ENCODE measurements around the gene CLK2.
A peak's percentile ranks its signal among the peaks of the same experiment; 100 is the strongest.
"Not testable (repeated sequence)": the region's sequence is repeated elsewhere in the genome, so short reads cannot be mapped to it uniquely, and the experiment has no call there.

The CLK2 gene

DNA sequence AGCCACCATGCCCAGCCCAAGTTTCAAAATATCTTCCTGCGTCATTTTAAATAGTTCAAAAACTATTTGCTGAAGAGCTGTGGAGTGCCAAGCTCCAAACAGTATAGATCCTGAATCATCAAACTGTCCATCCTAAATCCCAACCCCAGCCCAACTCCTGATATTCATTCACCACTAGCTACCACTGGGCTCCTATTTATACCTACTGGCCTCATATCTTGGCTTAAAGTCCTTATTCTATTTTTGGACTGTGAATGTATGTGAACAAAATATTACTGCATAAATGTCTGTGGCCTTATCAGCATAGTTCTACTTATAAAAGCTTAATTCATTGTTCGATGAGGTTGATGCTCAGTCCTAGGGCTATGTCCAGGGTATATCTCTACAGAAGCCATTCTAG, 5.9 kb downstream of the CLK2 start:
- DNase-seq (ENCODE audit: low read depth, low spot score) = no peak

DNA sequence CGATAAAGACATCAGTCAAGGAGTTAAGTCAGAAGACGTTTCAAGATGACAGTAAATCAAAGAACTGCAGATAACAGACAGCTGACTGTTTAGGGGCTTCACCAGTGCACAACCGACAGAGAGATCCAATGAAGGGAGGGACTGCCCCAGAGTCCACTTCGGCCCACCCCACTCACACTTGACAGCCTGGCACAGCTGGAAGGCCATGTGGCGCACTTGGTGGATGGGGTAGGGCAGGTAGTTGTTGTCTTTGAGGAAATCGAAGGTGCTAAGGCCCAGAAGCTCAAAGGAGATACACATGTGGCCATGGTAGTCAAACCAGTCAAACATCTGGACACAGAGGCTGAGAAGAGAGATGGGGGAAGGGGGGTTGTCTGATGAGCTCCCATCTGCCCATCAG, 6.8 kb downstream of the CLK2 start:
- DNase-seq (ENCODE audit: low read depth, low spot score) = no peak

DNA sequence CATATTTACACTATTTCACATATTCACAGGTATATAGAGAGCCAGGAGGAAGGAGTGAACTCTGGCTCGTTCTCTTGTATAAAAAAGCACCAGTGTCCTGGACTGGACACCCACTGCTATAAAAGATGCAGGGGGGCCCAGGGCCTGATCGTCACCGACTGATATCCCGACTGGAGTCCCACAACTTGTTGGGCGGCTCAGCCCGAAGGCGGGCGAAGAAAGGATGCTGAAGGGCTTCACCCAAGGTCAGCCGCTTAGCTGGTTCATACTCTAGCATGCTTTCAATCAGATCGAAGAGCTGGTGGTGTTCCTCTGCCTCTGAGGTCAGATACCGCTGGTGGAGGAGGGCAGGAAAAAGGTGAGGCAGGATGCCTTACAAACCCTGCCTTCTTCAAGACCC, 10.2 kb downstream of the CLK2 start:
- no peak for DNase-seq (ENCODE audit: low read depth, low spot score)

DNA sequence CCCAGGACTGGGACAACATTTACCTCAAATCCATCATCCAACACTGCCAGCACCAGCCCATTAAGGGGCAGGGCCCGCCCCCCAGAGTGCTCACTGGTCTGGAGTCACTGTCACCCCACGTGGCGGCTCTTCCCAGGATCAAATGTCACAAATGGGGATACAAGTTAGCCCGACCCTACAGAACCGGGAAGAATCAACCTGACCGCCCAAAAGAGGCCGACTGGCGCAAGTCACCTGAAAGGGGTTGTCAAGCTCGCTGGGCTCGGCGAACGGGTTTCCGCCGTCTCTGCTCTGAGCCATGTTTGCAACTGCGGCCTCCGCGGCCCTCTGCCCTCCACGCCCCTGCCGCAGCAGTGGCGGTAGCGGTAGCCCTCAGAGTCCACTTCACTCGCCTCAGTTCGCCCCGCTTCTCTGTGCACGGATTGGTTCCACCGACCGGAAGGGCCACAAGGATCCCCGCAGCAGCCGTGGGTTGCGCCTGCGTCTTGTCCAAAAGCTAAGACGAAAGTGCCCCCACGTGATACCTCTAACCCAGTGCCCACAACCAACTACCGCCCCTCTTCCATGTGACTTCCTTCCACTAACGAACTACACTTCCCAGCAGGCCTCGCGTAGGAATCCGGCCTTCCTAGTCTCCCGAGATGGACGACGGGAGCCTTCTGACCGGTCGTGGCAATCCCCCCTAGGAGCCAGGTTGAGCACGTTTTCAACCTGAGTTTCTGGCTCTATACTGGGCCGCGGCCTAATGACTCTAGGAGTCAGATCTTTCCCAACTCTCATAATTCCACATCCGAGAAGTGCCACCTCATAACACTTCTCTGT, 11.2 kb downstream of the CLK2 start, which contains the start of gene SCAMP3:
TSS of gene SCAMP3 (minus strand) at position 509 of the 822 bp plus-strand sequence. CDS start at position 300, 209 bp downstream.
- DNase-seq (ENCODE audit: low read depth, low spot score) = peak; percentile 72

DNA sequence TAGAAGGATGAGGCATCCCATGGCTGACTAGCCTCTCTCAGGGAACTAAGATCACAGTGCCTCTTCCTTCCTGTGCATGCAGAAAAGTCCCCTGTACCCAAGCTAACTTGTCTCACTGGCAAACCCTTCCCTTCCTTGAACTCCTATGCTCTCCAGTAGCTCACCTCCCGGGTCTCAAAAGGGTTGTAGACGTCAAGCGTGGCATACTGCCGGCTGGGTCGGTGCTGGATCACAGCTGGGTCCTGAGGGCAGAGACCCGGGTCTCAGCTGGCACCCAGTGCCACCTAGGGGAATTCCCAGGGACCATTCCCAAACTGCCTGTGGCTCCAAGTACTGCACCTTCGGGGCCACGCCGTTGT, 11.8 kb downstream of the CLK2 start:
- DNase-seq (ENCODE audit: low read depth, low spot score) = no peak

DNA sequence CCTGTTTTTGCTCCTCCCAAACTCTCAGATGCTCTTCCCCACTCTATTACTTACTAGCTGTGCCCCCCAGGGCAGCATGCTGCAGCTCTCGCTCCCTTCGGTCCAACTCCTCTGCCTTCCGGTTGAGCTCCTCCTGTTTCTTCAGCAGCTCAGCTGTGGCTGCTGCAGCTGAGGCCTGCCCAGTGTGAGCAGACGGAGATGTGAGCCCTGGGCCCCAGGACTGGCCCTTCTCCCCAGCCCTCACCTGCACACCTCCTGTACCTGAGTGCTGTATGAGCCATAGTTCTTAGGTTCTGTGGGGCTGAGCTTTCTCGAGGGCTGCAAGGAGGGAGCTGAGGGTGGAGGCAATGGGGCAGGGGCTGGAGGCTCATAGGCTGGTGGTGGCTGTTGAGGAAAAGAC, 13.0 kb downstream of the CLK2 start:
- no peak for DNase-seq (ENCODE audit: low read depth, low spot score)

DNA sequence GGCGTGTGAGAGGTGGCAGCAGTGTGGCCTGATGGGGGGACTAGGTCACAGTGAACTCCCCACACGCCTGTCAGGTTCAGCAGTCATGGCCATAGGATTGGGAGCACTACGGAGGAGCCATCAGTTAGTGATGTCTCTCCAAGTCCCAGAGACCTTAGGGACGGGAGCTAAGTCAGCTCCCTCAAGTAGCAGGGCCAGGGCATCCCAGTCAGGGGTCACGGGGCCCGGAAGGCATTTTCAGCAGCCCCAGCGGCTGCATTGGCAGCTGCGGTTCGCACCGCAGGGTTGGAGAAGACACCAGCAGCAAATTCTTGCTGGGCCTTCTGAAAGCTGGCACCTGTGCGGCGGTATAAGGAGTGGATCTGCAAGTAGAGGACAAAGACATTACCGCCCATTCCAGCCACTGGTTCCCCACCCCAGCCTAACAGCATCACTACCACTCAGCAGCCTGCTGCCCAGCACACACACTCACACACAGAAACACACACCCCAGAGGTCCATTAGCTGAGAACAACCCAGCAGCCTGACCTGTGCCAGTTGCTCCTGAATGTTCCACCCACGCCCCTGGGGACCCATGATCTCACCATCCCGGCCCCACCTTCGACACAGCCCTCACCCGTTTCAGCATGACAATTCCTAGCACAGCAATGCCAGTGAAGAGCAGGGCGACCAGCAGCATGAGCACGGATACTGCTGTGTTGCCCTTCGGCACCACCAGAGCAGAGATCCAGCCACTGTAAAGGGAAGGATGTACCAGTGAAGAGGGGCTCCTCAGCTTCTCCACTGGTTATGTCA, 17.0 kb downstream of the CLK2 start:
- DNase-seq (ENCODE audit: low read depth, low spot score) = no peak

DNA sequence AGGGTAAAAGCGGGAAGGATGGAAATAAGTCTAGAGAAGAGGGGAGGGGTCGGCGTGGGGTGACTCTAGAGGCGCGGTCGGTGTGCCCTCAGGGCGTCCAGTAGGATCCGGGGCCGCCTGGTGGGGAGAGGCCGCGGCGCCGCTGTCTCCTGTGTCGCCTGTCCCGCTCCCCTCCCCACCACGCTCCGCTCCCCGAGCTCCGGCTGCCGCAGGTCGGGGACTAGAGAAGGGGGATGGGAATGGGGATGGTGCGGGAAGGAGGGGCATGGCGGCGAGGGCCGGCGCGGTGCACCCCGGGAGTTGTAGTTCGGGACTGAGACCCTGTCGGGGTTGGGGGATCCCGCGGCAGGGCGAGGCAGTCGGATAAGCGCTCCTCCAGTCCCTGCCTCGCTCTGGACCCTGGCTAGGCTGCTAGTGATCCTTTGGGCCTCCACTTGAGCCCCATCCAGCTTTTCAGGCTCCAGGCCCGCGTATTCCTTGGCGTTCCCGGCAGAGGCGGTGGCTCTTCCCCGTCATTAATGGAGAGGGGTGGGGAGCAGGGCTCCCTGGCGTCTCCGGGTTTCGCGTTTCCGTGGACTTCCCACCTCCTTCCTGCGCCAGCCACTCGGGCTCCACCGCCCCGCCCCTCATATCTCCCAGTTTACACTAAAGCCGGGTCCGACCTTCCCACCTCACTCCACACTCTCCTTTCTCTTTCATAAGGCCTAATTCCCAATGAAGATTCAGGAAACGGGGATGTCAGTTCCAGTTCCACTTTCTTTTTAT, 17.9 kb downstream of the CLK2 start, which contains the start of gene ENTREP3:
TSS of gene ENTREP3 (minus strand) at position 241 of the 765 bp plus-strand sequence. CDS start 606 bp downstream, outside the sequence.
- peak; percentile 62 for DNase-seq (ENCODE audit: low read depth, low spot score)

DNA sequence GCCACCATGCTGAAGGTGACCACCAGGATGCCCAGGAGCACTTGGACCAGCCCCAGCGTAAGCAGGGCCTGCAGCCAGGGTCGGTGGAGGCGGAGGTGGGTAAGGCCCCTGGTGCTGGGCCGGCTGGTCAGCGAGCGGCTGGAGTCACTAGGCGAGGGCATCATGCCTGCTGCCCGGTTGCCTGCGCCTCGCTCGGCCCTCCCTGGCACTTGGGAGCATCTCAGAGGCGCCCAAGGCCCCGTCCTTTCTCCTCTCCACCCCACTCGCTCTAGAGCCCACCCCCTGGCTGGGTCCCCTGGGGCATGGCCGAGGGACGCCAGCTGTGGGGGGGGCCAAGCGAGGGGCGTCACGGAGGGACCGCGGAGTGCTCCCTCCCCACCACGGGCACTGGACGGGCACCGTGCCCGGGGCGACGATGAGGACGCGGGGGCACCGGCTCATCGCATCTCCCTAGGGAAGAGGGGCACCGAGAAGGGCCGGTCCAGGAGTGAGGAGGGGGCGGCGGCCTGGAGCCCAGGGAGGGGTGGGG, 18.5 kb downstream of the CLK2 start:
- no peak for DNase-seq (ENCODE audit: low read depth, low spot score)

DNA sequence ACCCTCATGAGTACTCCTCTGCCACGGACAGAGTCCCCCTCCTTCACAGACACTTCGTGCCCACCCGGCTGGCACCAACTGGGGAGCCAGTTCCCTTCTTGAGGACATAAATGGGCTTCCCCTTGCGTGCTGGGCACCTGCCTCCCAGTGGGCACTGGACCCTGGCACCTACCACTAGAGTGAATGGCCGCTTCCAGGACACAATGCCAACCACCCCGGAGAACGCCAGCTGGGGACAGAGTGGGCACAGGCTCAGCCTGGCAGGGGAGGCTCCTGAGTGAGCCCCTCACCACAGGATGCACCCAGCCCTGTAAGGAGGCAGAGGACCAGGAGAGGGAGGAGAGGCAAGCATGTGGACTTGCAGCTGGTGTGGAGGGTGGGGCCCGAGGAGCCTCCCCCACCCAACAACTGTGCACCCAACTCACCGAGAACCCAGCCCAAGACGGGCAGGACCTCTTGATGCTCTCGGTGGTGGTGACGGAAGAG, 19.0 kb downstream of the CLK2 start:
- DNase-seq (ENCODE audit: low read depth, low spot score) = no peak

DNA sequence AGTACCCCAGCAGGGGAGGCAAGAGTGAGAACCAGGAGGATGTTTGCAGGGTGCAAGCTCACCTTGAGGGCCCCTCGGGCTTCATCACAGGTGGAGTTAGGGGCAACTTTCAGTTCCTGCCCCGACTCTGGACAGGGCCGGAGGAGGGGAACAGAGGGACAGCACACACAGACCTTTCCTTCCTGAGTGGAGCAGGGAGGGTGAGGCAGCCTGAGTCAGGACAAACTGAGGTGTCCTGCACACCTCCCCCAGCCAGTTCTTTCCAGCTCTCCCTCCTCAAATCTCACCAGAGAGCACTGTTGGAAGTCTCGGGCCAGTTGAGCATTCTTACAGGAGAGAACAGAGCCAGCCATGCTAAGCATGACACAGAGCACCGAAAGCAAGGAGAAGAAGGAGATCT, 19.5 kb downstream of the CLK2 start:
- no peak for DNase-seq (ENCODE audit: low read depth, low spot score)

DNA sequence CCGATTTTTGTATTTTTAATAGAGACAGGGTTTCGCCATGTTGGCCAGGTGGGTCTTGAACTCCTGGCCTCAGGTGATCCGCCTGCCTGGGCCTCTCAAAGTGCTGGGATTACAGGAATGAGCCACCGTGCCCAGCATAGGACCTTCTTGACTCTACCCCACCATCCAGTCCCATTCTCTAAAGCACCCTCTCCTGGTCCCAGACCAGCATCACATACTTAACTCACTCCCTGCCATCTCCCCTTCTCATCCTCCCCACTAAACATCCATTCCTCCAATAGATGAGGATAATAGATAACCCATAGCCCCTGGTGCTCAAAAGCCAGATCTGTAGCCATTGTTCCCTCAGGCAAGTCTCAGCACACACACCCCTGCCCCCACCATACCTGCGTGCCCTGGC, 20.1 kb downstream of the CLK2 start:
- no peak for DNase-seq (ENCODE audit: low read depth, low spot score)

DNA sequence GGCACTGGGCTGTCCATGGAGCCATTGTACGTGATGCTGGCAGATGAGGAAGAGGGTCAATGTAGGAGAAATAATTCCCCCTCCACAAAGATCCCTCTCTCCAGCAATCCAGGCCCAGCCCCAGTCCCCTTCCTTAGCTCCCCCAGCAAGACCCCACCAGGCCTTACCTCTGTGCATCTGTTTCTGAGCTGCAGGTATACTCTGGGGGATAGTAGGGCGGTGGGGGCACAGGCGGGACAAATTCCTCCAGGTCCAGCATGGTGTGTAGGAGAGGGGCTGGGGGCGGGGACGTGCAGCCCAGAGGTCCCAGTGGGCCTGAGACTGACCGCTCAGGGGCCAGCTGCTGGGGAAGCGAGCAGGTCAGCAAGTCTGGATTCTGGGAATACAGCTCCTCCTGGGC, 21.7 kb downstream of the CLK2 start:
- DNase-seq (ENCODE audit: low read depth, low spot score) = no peak

DNA sequence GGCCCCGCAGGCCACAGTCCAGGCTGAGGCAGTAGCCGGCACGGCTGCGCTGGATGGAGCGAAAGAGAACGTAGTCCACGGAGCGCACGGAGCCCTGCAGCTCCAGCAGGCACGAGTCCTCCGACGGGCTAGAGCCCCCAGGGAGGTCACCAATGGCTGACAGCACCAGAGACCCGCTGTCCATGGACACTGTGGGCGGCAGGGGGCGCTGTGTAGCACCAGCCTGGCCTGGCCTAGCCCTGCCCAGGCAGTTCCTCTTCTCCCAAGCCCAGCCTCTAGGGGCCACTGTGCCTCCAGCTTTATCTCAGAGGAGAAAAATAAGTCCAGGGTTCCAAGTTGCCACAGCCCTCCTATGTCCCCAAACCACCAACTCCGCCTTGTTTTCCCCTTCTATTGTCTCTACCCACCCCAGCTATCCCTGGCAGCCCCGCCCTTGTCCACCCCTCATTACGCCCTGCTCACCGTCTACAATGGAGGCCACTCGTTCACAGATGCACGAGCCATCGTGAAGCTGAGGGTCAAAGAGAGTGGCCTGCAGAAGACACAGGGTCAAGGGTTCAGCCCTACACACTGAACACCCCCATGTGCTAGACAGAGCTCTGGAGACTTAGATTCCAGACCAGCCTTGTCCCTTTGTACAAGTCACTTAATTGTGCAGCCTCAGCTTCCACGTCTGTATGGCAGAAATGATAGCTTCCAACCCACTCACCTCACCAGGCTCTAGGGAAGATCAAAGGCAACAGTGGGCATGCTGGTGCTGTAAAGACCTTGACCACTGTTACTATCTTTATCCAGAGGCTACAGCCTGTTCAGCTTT, 22.5 kb downstream of the CLK2 start:
- DNase-seq (ENCODE audit: low read depth, low spot score) = peak; percentile 93

DNA sequence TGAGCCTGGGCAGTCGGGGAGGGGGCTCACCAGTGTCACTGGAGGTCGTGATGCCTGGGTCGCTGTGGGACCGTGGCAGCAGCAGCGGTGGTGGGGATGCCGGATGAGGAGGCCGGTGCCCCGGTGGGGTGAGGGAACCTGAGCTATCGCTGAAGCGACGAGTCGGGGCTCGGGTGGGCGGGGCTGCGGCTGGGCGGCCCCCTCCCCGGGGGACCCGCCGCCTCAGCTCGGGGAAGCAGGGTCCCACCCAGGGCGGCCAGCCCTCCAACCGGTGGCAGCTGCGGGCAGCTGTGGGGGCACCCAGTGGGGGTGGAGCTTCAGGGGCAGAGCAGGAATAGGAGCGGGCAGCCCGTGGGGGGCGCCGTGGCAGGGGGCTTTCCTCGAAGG, 23.1 kb downstream of the CLK2 start:
- DNase-seq (ENCODE audit: low read depth, low spot score) = no peak

DNA sequence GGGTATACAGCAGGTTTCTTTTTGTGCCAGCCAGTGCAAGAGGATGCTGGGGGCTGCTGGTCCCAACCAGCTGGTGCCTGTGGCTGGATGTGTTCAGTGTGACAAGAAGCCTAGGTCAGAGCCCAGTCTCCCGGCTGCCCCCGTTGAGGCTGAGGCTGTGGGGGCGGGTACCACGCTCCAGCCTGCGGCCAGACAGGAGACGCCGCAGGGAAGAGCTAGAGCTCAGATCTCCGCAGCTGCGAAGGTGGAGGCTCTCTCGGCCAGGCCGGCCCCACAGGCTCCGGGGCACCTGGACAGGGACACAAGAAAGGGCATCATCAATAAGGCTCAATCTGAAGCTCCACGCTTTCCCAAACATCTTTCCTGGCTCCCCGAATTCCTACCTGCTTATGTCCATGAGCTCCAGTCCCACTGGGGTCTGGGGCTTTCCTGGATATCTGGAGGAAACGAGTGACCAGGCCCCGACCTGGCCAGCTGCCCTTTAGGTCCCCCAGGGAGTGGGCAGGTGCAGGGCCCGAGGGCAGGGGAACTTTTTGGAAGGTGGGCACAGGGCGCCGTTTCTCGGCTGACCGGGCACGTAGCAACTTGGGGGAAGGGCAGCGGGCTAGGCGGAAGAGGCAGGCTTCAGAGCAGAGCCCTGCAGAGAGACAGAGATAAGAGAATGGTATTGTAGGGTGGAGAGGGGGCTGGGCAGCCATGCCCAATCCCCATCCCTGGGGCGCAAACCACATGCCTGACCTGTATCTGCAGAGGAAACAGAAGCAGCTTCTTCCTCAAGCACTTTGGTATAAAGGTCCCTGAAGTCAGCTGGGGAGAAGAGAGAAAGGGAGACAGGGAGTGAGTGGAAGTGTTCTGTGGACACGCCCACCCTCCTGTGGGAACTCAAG, 25.4 kb downstream of the CLK2 start:
- DNase-seq (ENCODE audit: low read depth, low spot score) = no peak

DNA sequence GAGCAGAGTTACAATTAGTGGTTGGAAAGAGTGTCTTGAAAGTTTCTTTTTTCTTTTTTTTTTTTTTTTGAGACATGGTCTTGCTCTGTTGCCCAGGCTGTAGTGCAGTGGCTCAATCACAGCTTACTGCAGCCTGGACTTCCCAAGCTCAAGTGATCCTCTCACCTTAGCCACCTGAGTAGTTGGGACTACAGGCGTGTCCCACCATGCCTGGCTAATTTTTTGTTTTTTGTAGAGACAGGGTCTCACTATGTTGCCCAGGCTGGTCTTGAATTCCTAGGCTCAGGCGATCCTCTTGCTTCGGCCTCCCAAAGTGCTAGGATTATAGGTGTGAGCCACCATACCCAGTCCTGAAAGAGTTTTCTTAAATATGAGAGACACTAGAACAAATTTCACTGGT, 26.5 kb downstream of the CLK2 start:
- DNase-seq (ENCODE audit: low read depth, low spot score) = not testable (repeated sequence)

DNA sequence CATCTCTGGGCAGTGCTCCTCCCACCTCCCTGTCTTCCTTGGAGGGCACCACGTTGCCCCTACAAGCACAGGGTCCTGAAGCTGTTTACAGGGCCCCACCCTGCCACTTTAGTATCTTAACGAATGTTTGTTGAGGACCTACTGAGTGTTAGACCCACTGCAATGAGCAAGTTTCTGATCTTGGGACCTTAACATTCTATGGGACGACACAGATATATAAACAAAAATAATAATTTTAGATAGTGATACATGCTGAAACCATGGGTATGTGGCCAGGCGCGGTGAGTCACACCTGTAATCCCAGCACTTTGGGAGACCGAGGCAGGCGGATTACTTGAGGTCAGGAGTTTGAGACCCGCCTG, 28.2 kb downstream of the CLK2 start:
- no peak for DNase-seq (ENCODE audit: low read depth, low spot score)

DNA sequence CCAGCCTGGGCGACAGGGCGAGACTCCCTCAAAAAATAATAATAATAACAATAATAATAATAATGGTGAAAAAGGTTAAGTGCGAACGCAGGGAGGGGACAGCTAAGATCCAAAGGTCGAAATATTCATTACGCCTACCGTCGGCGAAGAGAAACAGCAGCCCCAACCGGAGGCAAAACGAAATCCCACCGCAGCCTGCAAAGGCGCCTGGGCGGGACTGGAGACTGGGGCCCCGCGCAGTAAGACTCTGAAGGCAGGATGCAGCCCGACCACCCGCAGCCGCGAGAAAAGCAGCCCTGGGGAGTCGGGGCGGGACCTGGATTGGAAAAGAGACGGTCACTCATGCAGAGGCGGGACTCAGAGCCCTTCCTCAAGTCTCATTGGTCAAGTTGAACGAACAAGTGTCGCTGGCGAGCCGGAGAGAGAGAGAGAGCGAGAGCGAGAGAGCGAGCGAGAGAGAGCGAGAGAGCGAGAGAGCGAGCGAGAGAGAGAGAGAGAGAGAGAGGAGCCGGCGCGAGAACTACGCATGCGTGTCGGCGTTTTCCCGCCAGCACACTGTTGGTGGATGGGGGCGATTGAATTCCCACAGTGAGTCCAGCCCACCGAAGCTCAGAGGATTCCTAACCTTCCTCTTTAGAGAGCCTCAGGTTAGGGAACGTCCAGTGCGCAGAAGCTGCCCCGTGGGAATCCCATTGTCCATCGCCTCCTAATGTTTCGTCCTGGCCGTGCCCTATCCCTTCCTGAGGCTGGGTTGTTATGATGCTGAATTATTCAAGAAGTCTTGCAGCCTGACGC, 28.7 kb downstream of the CLK2 start:
- DNase-seq (ENCODE audit: low read depth, low spot score) = peak; percentile 86

All from activated naive CD8-positive, alpha-beta T cell treated with anti-CD3 and anti-CD28 coated beads, Interleukin-2, amount 50 U/mL, for 16 hours (primary cell).